ENCODE measurements around the gene UBA3.

UBA3 gene

DNA sequence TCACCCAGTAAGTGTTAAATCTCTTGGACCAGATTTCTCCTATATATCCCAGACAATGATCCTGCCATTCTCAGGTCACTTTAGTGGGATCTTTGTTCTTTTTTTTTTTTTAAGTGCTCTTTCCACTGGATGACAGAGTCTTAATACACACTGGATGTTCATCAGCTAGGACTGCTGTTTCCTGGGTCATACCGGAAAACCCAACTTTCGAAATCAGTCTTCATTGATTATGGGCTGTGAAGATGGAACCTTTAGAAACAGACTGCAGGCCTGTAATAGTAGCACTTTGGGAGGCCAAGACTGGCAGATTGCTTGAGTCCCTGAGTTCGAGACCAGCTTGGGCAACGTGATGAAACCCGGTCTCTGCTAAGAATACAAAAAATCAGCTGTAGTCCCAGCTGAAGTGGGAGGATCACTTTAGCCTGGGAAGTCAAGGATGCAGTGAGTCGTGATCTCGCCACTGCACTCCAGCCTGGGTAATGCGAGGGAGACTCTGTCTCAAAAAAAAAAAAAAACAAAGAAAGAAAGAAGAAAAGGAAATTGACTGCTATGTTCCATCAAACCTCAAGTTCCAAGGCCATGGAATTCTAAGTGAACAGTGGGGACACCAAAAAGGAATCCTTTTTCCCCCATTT lies 69.0 kb downstream of the UBA3 start:
- DNase-seq: no peak

- no peak for DNase-seq
Measured at GRCh38 chr3:69009559-69010410, 70.4 kb downstream of the UBA3 start.

GRCh38 chr3:69008980-69009379 lies 71.2 kb downstream of the UBA3 start:
- DNase-seq: no peak

DNA sequence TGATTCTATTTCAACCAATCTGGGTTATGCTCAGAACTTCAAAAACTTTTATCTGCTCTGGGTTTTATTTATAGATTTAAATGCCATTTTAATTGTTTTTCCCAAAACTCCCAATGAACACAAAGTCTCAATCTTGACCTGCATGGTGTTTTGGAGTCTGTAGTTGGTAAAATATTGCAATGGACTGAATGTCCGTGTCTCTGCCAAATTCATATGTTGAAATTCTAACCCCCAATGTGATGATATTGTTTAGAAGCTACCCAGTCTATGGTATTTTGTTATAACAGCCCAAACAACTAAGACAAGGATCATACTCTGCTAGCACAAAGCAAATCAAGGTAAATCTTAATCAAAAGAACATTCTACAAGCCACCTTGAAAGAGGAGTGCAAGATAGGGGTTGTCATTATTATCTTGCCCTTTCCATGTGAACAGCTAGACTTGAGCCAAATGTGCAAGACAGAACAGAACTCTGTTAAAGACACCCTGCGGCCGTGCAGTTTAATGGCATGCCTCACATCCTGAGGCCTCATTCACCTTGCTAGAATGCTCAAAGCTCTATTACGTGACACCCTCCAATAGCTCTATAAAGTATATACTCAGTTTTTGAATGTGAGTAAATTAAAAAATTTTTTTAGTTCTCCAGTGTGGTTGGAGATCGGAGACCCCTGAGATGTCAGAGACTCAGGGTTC lies 74.2 kb downstream of the UBA3 start:
- no peak for DNase-seq

DNA sequence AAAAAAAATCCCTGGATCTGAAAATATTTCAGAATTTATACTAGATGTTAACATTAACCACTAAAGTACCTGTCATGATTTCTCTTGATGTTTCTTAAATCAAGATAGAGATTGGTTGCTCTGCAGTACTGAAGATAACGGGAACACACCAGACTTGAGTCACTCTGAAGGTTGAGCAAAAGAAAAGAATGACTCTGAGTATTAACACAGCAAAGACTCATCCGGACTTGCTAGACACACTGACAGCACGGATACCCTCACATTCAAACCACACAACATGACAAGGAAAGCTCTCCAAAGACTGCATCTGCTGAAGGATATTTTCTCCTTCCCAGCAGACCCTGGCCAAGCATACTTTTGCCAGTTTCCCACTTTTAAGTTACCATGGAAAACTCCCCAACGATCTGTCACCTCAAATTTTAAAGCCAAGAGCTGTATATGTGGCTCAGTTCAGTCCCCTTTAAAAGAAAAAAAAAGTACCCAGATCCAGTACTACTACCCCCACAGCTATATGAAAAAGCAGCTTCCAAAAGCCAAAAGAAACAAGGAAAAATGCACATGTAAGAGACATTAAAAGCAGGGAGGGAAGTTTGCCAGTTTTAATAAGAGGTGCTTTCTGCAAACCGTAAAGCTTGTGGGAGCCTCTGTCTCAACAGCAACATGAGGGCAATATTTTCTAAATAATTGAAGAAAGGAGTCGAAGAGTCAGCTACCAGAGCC lies 74.9 kb downstream of the UBA3 start:
- DNase-seq: no peak

All from hematopoietic multipotent progenitor cell treated with erythropoietin and hydrocortisone succinate and interleukin-3 and kit ligand, for 4 days (in vitro differentiated cells).